DOHH2 (cell line): Measurements from ENCODE around the gene TPO.

Source experiments
- H3F3A ChIP-seq: fragments of 200-600 bp; sonication (generic), shearing (Covaris generic); 2 replicates; pipeline ENCODE4 v1.6.0; 2016; ENCODE audit warnings: antibody characterized with exemption, mild to moderate bottlenecking; ENCODE audit not compliant: control insufficient read depth, insufficient read depth
- H3K27ac ChIP-seq: fragments of 200-600 bp; sonication (generic); 2 replicates; pipeline ENCODE4 v1.5.1; 2014; ENCODE audit warnings: low read depth, mild to moderate bottlenecking, low read length, moderate library complexity
- H3K27me3 ChIP-seq: fragments of 200-600 bp; sonication (generic); 2 replicates; pipeline ENCODE4 v1.6.1; 2014; ENCODE audit warnings: mild to moderate bottlenecking, low read length, mixed read lengths; ENCODE audit not compliant: control insufficient read depth
- H3K36me3 ChIP-seq: fragments of 200-600 bp; sonication (generic); 2 replicates; pipeline ENCODE4 v1.6.1; 2014; ENCODE audit warnings: mild to moderate bottlenecking, low read length, moderate library complexity, mixed read lengths; ENCODE audit not compliant: control insufficient read depth
- H3K4me1 ChIP-seq: fragments of 200-600 bp; sonication (generic); 2 replicates; pipeline ENCODE4 v1.6.1; 2014; ENCODE audit warnings: mild to moderate bottlenecking, low read length, mixed read lengths; ENCODE audit not compliant: control insufficient read depth
- H3K4me2 ChIP-seq: fragments of 200-600 bp; sonication (generic); 2 replicates; pipeline ENCODE4 v1.6.0; 2014; ENCODE audit warnings: mild to moderate bottlenecking, low read length, moderate library complexity
- H3K4me3 ChIP-seq: fragments of 200-600 bp; sonication (generic); 2 replicates; pipeline ENCODE4 v1.5.1; 2014; ENCODE audit warnings: mild to moderate bottlenecking, low read length, mixed read lengths
- H3K79me2 ChIP-seq: fragments of 200-600 bp; sonication (generic); 2 replicates; pipeline ENCODE4 v1.6.1; 2014; ENCODE audit warnings: mild to moderate bottlenecking, low read length, mixed read lengths; ENCODE audit not compliant: control insufficient read depth
- H3K9me2 ChIP-seq: fragments of 200-600 bp; sonication (generic); replicated peaks from 2 replicates; pipeline ENCODE4 v1.6.1; 2014; ENCODE audit warnings: mild to moderate bottlenecking, low read length, mixed read lengths; ENCODE audit not compliant: control insufficient read depth
- H3K9me3 ChIP-seq: fragments of 200-600 bp; sonication (generic); 2 replicates; pipeline ENCODE4 v1.6.1; 2014; ENCODE audit warnings: antibody characterized with exemption, low read length, mixed read lengths; ENCODE audit not compliant: control insufficient read depth, insufficient read depth
- H4K20me1 ChIP-seq: fragments of 200-600 bp; sonication (generic); 2 replicates; pipeline ENCODE4 v1.6.0; 2014; ENCODE audit warnings: low read depth, mild to moderate bottlenecking, antibody characterized with exemption, low read length, moderate library complexity; ENCODE audit not compliant: control insufficient read depth, insufficient read depth
- EZH2phosphoT487 ChIP-seq: fragments of 200-600 bp; sonication (generic); IDR thresholded peaks from 2 replicates; pipeline ENCODE4 v1.6.1; 2017; ENCODE audit warnings: borderline replicate concordance, mild to moderate bottlenecking, antibody characterized with exemption, low read length, moderate library complexity, mixed read lengths
- TF ChIP-seq, protein P1 (sequence below): fragments of 200-600 bp; sonication (generic); IDR thresholded peaks from one replicate; pipeline ENCODE4 v1.5.1; 2014; ENCODE audit warnings: antibody characterized with exemption, mild to moderate bottlenecking, low read depth, low read length; ENCODE audit not compliant: poor library complexity, severe bottlenecking

The TPO gene

GRCh38 chr2:1541819-1542475, 128.7 kb downstream of the TPO start:
- Histone ChIP-seq H3K4me1 (no peaks in the 10 kb centered on the region), H3K4me2 (no peak overlapping the region), H3K27me3 (no peaks in the 10 kb centered on the region), H3K9me2 (no peaks in the 10 kb centered on the region), H3K9me3 (no peaks in the 10 kb centered on the region), H3K79me2 (no peaks in the 10 kb centered on the region), H3K36me3 (no peaks in the 10 kb centered on the region), H3F3A (no peaks in the 10 kb centered on the region), H3K4me3 (no peak overlapping the region), H4K20me1 (no peaks in the 10 kb centered on the region), H3K27ac (no peak overlapping the region)
- TF ChIP-seq, protein P1, sequence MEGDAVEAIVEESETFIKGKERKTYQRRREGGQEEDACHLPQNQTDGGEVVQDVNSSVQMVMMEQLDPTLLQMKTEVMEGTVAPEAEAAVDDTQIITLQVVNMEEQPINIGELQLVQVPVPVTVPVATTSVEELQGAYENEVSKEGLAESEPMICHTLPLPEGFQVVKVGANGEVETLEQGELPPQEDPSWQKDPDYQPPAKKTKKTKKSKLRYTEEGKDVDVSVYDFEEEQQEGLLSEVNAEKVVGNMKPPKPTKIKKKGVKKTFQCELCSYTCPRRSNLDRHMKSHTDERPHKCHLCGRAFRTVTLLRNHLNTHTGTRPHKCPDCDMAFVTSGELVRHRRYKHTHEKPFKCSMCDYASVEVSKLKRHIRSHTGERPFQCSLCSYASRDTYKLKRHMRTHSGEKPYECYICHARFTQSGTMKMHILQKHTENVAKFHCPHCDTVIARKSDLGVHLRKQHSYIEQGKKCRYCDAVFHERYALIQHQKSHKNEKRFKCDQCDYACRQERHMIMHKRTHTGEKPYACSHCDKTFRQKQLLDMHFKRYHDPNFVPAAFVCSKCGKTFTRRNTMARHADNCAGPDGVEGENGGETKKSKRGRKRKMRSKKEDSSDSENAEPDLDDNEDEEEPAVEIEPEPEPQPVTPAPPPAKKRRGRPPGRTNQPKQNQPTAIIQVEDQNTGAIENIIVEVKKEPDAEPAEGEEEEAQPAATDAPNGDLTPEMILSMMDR = no peak
- TF ChIP-seq EZH2phosphoT487 = no peak

DNA sequence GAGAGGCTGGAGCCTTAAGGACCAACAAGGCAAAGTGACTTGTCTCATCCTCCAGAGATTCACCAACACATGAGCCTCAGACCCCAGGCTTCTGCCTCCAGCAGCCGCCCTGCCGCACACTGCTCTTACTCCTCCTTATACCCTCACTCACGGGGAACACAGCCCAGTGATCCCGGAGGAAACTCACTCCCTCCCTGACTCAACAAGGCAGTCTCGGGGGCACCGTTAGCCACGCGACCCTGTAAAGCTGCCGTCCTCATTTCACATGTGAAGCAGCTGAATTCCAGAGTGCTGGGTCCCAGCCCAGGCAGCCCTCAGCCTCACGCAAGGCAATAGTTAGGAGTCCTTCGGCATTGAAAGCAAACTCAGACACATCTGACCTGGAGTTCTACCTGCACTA, 129.7 kb downstream of the TPO start:
- H3K4me2 ChIP-seq = no peak overlapping the region
- no peaks in the 10 kb centered on the region for H3K9me2 ChIP-seq
- H3F3A ChIP-seq = no peaks in the 10 kb centered on the region
- H4K20me1 ChIP-seq = no peaks in the 10 kb centered on the region
- TF ChIP-seq, protein P1 = no peak
- no peak for TF ChIP-seq EZH2phosphoT487
- no peaks in the 10 kb centered on the region for H3K36me3 ChIP-seq
- no peaks in the 10 kb centered on the region for H3K4me1 ChIP-seq
- H3K27ac ChIP-seq = no peak overlapping the region
- H3K27me3 ChIP-seq = no peaks in the 10 kb centered on the region
- no peaks in the 10 kb centered on the region for H3K9me3 ChIP-seq
- no peaks in the 10 kb centered on the region for H3K79me2 ChIP-seq
- no peak overlapping the region for H3K4me3 ChIP-seq

DNA sequence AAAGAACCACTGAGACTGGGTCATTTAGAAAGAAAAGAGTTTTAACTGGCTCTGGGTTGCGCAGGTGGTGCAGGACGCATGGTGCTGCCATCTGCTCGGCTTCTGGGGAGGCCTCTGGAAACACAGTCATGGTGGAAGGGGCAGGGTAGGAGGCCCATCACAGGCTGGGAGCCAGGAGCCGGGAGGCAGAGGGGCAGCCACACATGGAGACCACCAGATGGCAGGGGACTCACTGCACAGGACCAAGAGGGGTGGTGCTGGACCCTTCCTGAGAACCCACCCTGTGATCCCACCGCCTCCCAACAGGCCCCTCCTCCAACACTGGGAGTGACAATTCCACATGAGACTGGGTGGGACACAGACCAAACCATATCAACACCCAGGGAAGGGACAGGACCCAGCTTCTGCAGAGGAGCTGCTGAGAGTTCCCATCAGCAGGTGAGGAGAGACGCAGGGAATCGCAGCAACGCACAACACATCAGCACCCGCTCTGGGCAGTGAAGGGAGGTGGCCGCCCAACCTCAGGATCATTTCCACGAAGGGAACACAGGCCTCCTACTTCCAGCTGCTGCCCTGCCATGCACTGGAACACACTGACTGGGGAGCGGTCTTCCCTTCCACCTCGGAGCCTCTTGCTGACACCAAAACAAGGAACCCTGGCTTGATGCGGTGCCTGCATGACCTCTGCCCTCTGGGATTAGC, 130.7 kb downstream of the TPO start:
- Histone ChIP-seq H3K4me1 (no peaks in the 10 kb centered on the region), H3K27ac (no peak overlapping the region), H3F3A (no peaks in the 10 kb centered on the region), H4K20me1 (no peaks in the 10 kb centered on the region), H3K36me3 (no peaks in the 10 kb centered on the region), H3K27me3 (no peaks in the 10 kb centered on the region), H3K79me2 (no peaks in the 10 kb centered on the region), H3K4me2 (no peak overlapping the region), H3K9me2 (no peaks in the 10 kb centered on the region), H3K9me3 (no peaks in the 10 kb centered on the region), H3K4me3 (no peak overlapping the region)
- no peak for TF ChIP-seq EZH2phosphoT487
- TF ChIP-seq, protein P1 = no peak
